ENCODE results near the gene NBPF6.
"Not testable (repeated sequence)": the region's sequence is repeated elsewhere in the genome, so short reads cannot be mapped to it uniquely, and the experiment has no call there.

Gene NBPF6

DNA sequence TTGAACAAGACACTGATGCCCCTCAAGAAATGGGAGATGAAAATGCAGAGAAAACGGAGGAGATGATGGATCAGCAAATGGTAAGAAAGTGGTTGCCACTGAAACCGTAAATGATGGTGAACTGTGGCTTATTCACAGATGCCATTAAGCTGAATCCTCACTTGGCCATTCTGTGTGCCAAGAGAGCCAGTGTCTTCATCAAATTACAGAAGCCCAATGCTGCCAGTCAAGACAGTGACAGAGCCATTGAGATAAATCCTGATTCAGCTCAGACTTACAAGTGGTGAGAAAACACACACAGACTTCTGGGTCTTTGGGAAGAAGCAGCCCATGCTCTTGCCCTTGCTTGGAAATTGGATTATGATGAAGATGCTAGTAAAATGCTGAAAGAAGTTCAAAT, 52.5 kb downstream of the NBPF6 start:
- DNase-seq: no peak

- no peak for DNase-seq
Observed at GRCh38 chr1:108503062-108503733, 53.1 kb downstream of the NBPF6 start.

DNA sequence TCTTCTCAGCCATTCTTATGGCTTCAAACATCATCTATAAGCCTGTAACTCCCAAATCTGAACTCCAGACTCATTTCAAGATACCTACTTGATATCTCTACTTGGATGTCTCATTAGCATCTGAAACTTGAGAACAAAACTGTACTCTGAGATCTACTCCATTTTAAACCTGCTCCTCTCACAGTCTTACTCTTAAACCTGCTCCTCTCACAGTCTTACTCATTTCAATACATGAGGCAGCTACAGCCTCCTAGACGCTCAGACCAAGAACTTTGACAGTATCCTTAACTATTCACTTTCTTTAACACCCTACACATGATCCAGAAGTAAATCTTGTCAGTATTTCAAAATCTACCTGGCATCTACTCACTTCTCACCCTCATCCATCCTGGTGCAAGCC, 54.3 kb downstream of the NBPF6 start:
- DNase-seq: no peak

GRCh38 chr1:108505763-108506070, 55.6 kb downstream of the NBPF6 start:
- peak in 1 of 2 experiments; percentile 10 for DNase-seq

DNA sequence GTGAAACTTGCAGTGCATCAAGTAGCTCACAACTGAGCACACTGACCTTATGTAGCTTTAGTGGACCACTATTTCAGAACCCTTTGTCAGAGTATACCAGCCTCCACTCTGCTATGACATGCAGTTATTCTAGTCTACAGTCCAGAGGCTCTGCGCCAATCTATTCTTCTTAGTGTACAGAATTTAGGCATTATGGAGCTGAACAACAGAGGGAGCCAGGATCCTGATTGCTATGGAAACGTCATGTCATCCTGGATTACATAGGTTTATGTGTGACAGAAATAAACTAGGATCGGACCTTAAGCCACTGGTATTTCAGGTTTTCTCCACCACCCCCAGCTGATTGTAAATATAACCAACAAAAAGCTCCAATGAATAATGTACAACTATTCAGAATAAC, 61.6 kb downstream of the NBPF6 start:
- no peak for DNase-seq

- DNase-seq: no peak
Observed at GRCh38 chr1:108512239-108513043, 62.3 kb downstream of the NBPF6 start.

DNA sequence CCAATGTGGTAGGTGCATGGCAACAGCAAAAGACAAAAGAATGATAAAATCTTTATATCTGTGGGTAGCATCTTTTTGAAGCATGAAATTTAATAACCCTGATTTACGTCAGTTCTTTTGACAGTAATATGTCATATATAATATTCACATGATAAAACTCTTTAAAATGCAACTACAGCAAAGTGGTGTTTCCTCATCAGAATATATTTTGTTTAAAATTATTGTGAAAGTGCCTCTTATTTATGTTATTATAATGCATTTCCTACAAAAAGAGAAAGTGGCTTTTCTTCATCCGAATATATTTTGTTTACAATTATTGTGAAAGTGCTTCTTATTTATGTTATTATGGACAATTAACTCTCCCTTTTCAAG, 62.9 kb downstream of the NBPF6 start:
- no peak for DNase-seq

GRCh38 chr1:108513914-108514313, 63.8 kb downstream of the NBPF6 start:
- DNase-seq: not testable (repeated sequence)

DNA sequence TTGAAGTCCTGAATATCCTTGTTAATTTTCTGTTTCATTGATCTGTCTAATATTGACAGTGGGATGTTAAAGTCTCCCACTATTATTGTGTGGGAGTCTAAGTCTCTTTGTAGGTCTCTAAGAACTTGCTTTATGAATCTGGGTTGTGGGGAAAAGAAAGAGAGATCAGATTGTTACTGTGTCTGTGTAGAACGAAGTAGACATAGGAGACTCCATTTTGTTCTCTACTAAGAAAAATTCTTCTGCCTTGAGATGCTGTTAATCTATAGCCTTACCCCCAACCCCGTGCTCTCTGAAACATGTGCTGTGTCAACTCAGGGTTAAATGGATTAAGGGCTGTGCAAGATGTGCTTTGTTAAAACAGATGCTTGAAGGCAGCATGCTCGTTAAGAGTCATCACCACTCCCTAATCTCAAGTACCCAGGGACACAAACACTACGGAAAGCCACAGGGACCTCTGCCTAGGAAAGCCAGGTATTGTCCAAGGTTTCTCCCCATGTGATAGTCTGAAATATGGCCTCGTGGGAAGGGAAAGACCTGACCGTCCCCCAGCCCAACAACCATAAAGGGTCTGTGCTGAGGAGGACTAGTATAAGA, 67.3 kb downstream of the NBPF6 start:
- not testable (repeated sequence) for DNase-seq
